ENCODE measurements around the gene RNF5.
A peak's percentile ranks its signal among the peaks of the same experiment; 100 is the strongest.
"Not testable (repeated sequence)": the region's sequence is repeated elsewhere in the genome, so short reads cannot be mapped to it uniquely, and the experiment has no call there.

The RNF5 gene

GRCh38 chr6:32190911-32191677 is 12.9 kb downstream of the RNF5 start:
- peak; percentile 21 for DNase-seq

- DNase-seq = peak; percentile 68
Measured at GRCh38 chr6:32191696-32192607, 13.7 kb downstream of the RNF5 start.

GRCh38 chr6:32192608-32193039 is 14.4 kb downstream of the RNF5 start, which contains the start of gene GPSM3:
GPSM3 (minus strand) TSS chr6:32192643; CDS start chr6:32192513, 130 bp downstream.
- DNase-seq = peak; percentile 64

- not testable (repeated sequence) for DNase-seq
Measured at GRCh38 chr6:32193096-32193495, 14.9 kb downstream of the RNF5 start.

GRCh38 chr6:32194388-32194787 is 16.2 kb downstream of the RNF5 start:
- no peak for DNase-seq

GRCh38 chr6:32194825-32195651 is 16.8 kb downstream of the RNF5 start:
- peak; percentile 52 for DNase-seq

GRCh38 chr6:32195652-32195901 is 17.4 kb downstream of the RNF5 start:
- DNase-seq = peak; percentile 100

- DNase-seq = peak; percentile 79
Measured at GRCh38 chr6:32195902-32196681, 17.9 kb downstream of the RNF5 start.

- peak; percentile 32 for DNase-seq
Measured at GRCh38 chr6:32196682-32197616, 18.7 kb downstream of the RNF5 start.

- DNase-seq = no peak
Measured at GRCh38 chr6:32198345-32198696, 20.1 kb downstream of the RNF5 start.

- no peak for DNase-seq
Measured at GRCh38 chr6:32198866-32199265, 20.7 kb downstream of the RNF5 start.

- DNase-seq = no peak
Measured at GRCh38 chr6:32200711-32201475, 22.7 kb downstream of the RNF5 start.

- no peak for DNase-seq
Measured at GRCh38 chr6:32202186-32202585, 24.0 kb downstream of the RNF5 start.

GRCh38 chr6:32203426-32204267 is 25.4 kb downstream of the RNF5 start:
- DNase-seq = no peak

GRCh38 chr6:32204268-32204715 is 26.1 kb downstream of the RNF5 start:
- no peak for DNase-seq

- DNase-seq = no peak
Measured at GRCh38 chr6:32208996-32209395, 30.8 kb downstream of the RNF5 start.

- no peak for DNase-seq
Measured at GRCh38 chr6:32210191-32210601, 32.0 kb downstream of the RNF5 start.

- DNase-seq = not testable (repeated sequence)
Measured at GRCh38 chr6:32211432-32211831, 33.2 kb downstream of the RNF5 start.

- no peak for DNase-seq
Measured at GRCh38 chr6:32212076-32212760, 34.0 kb downstream of the RNF5 start.

Data from CD4-positive, alpha-beta T cell treated with Interleukin-21 for 1 hour (primary cell).